C1 segment of cervical spinal cord (tissue), 14 donors: ENCODE results near the gene UBE2F.
"Not testable (repeated sequence)": the region's sequence is repeated elsewhere in the genome, so short reads cannot be mapped to it uniquely, and the experiment has no call there.

Experiments used
- DNase-seq, 14 donors: peaks; one replicate each; lab custom pipeline; 2025; lab: John Stamatoyannopoulos, UW

UBE2F gene

GRCh38 chr2:238045575-238045974 lies 78.8 kb downstream of the UBE2F start:
- no peak for DNase-seq

- DNase-seq = no peak
Observed at GRCh38 chr2:238046725-238047270, 80.0 kb downstream of the UBE2F start.

GRCh38 chr2:238053191-238053776 lies 86.5 kb downstream of the UBE2F start:
- no peak for DNase-seq

GRCh38 chr2:238055841-238056240 lies 89.0 kb downstream of the UBE2F start:
- DNase-seq = no peak

GRCh38 chr2:238057696-238058575 lies 91.1 kb downstream of the UBE2F start:
- DNase-seq = not testable (repeated sequence)

- DNase-seq = no peak
Observed at GRCh38 chr2:238059505-238059904, 92.7 kb downstream of the UBE2F start.

GRCh38 chr2:238060096-238060541 lies 93.3 kb downstream of the UBE2F start:
- DNase-seq = no peak

GRCh38 chr2:238060542-238061314 lies 93.9 kb downstream of the UBE2F start, which contains the start of gene SCLY:
SCLY (plus strand) TSS chr2:238061001; CDS start chr2:238061055, 54 bp downstream.
- DNase-seq = peak; percentile 85 to 99 (median 97)

GRCh38 chr2:238061315-238062202 lies 94.7 kb downstream of the UBE2F start:
- peak in 6 of 14 donors; percentile 29 to 72 (median 59) for DNase-seq

GRCh38 chr2:238063414-238064189 lies 96.8 kb downstream of the UBE2F start:
- no peak for DNase-seq

- no peak for DNase-seq
Observed at GRCh38 chr2:238064376-238064775, 97.6 kb downstream of the UBE2F start.

GRCh38 chr2:238065071-238065846 lies 98.4 kb downstream of the UBE2F start:
- DNase-seq = no peak

GRCh38 chr2:238066218-238066617 lies 99.4 kb downstream of the UBE2F start:
- DNase-seq = no peak

- DNase-seq = not testable (repeated sequence)
Observed at GRCh38 chr2:238066718-238067117, 99.9 kb downstream of the UBE2F start.

- DNase-seq = no peak
Observed at GRCh38 chr2:238067939-238068338, 101.1 kb downstream of the UBE2F start.

GRCh38 chr2:238069021-238069709 lies 102.4 kb downstream of the UBE2F start:
- DNase-seq = no peak

GRCh38 chr2:238069877-238070276 lies 103.1 kb downstream of the UBE2F start:
- no peak for DNase-seq

- DNase-seq = no peak
Observed at GRCh38 chr2:238075397-238075796, 108.6 kb downstream of the UBE2F start.
